Dendritic cell treated with granulocyte-macrophage colony-stimulating factor and Interleukin-4, amounts not matched to agents 40 ng/mL and 50 ng/mL, for 4 days (primary cell): ENCODE measurements around the gene SPEM1.
A peak's percentile ranks its signal among the peaks of the same experiment; 100 is the strongest.

Experiments used
- H3K27ac Mint-ChIP-seq: one replicate; pipeline ENCODE4 v1.8.0; 2022; ENCODE audit warnings: mild to moderate bottlenecking, mixed read lengths
- H3K27me3 Mint-ChIP-seq: one replicate; pipeline ENCODE4 v1.8.0; 2022; ENCODE audit warnings: mild to moderate bottlenecking, mixed read lengths
- H3K36me3 Mint-ChIP-seq: one replicate; pipeline ENCODE4 v1.8.0; 2022; ENCODE audit warnings: low read depth, mixed read lengths
- H3K4me1 Mint-ChIP-seq: one replicate; pipeline ENCODE4 v1.8.0; 2022; ENCODE audit warnings: low read depth, mixed read lengths
- H3K4me3 Mint-ChIP-seq: one replicate; pipeline ENCODE4 v1.8.0; 2022; ENCODE audit warnings: mild to moderate bottlenecking, moderate library complexity, mixed read lengths
- H3K9me3 Mint-ChIP-seq: one replicate; pipeline ENCODE4 v1.8.0; 2022; ENCODE audit warnings: mixed read lengths
- intact Hi-C: fragments of 100-400 bp; cut with micrococcal nuclease; formaldehyde crosslinking; loops from one replicate; pipeline ENCODE4 v1.15.0; 2022

The SPEM1 gene

GRCh38 chr17:7445619-7445968, 25.5 kb downstream of the SPEM1 start:
- peaks cover 86% of the 10 kb centered on the region for H3K27me3 Mint-ChIP-seq
- peak overlapping the region; percentile 20 for H3K27ac Mint-ChIP-seq
- peak overlapping the region; percentile 79 for H3K4me3 Mint-ChIP-seq
- intact Hi-C loops = no loop called here
- no peaks in the 10 kb centered on the region for H3K36me3 Mint-ChIP-seq
- H3K9me3 Mint-ChIP-seq = no peaks in the 10 kb centered on the region
- peaks cover 17% of the 10 kb centered on the region for H3K4me1 Mint-ChIP-seq

GRCh38 chr17:7448461-7448860, 28.3 kb downstream of the SPEM1 start:
- Mint-ChIP-seq H3K4me3 (no peak overlapping the region), H3K9me3 (no peaks in the 10 kb centered on the region), H3K36me3 (no peaks in the 10 kb centered on the region), H3K4me1 (peaks cover 13% of the 10 kb centered on the region), H3K27ac (no peak overlapping the region), H3K27me3 (peaks cover 60% of the 10 kb centered on the region)
- intact Hi-C loops = no loop called here

GRCh38 chr17:7459961-7460545, 39.9 kb downstream of the SPEM1 start:
- Mint-ChIP-seq H3K9me3 (no peaks in the 10 kb centered on the region), H3K27me3 (no peaks in the 10 kb centered on the region), H3K4me3 (no peak overlapping the region), H3K36me3 (peaks cover 51% of the 10 kb centered on the region), H3K27ac (no peak overlapping the region), H3K4me1 (peaks cover 13% of the 10 kb centered on the region)
- intact Hi-C loops = no loop called here

DNA sequence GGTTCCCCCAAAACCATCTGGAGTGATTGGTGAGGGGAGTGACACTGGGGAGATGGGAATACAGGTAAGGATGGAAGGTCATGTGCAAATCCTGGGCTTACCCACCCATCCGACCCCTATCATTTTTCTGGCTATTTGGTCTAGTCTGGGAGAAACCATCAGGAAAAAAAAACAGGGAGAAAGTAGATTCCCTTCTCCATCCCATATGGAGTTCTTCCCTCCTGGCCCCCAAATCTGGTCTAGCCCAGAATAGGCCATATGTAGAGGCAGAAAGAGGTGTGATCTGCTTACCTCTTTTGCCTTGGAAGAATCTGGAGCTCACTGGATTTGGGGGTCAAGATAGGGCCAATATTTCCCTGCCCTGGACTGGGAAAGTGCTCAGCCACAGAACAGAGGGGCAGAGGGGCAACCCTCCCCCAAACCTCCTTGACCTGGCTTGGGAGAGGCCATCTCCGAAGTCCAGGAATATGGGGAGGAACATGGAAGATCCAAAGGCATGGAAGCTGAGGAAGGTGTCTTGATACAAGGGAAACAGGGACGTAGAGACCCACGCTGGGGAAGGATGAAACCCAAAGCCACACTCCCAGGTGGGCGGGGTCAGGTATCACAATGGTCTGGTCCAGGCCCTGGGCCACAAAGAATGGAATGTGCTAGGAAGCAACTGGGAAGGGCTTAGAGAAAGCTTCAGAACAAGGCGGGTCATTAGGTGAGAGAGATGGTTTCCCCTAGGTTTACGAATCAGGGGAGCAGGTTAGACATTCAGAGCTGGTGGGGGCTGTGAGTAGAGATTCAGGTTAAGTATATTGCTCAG, 40.9 kb downstream of the SPEM1 start:
- Mint-ChIP-seq H3K27me3 (no peaks in the 10 kb centered on the region), H3K27ac (peak overlapping the region; percentile 5)

GRCh38 chr17:7462474-7463371, 42.6 kb downstream of the SPEM1 start:
- intact Hi-C loops = no loop called here
- no peak overlapping the region for H3K27ac Mint-ChIP-seq
- peaks cover 65% of the 10 kb centered on the region for H3K36me3 Mint-ChIP-seq
- no peaks in the 10 kb centered on the region for H3K9me3 Mint-ChIP-seq
- H3K4me1 Mint-ChIP-seq = peaks cover 28% of the 10 kb centered on the region
- H3K27me3 Mint-ChIP-seq = no peaks in the 10 kb centered on the region
- no peak overlapping the region for H3K4me3 Mint-ChIP-seq

More for the DNA sequence above, 40.9 kb downstream of the SPEM1 start:
- no peaks in the 10 kb centered on the region for H3K9me3 Mint-ChIP-seq
- peaks cover 52% of the 10 kb centered on the region for H3K36me3 Mint-ChIP-seq
- no peak overlapping the region for H3K4me3 Mint-ChIP-seq
- intact Hi-C loops = no loop called here
- H3K4me1 Mint-ChIP-seq = peaks cover 20% of the 10 kb centered on the region

DNA sequence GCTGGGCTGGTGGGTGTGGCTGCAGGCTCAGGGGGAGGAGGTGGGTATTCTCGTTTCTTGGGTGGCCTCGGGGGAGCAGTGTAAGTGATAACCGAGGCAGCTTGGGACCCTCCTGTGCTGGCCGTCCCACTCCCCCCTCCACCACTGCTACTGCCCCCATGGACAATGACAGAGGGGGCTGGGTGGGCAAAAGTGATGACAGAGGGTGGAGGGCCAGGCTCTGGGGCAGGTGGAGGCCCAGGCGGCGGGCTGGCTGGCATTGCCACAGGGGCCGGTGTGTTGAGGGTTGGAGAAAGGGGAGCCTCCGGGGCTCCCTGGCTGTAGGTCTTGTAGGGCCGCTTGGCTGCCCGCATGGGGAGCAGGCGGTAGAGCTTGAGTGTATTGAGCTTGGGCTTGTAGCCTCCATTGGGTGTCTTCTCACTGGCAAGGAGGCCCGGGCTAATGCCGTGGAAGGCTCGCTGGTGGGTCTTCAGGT, 43.3 kb downstream of the SPEM1 start:
- no peak overlapping the region for H3K4me3 Mint-ChIP-seq
- no peaks in the 10 kb centered on the region for H3K9me3 Mint-ChIP-seq
- H3K4me1 Mint-ChIP-seq = peaks cover 35% of the 10 kb centered on the region
- peaks cover 72% of the 10 kb centered on the region for H3K36me3 Mint-ChIP-seq
- no peaks in the 10 kb centered on the region for H3K27me3 Mint-ChIP-seq
- intact Hi-C loops = no loop called here
- no peak overlapping the region for H3K27ac Mint-ChIP-seq

- intact Hi-C loops = no loop called here
- Mint-ChIP-seq H3K27ac (no peak overlapping the region), H3K4me3 (no peak overlapping the region)
These were observed 44.0 kb downstream of the SPEM1 start for GRCh38 chr17:7464081-7464480.

GRCh38 chr17:7465597-7466275, 45.6 kb downstream of the SPEM1 start:
- intact Hi-C loops = no loop called here
- H3K27me3 Mint-ChIP-seq = no peaks in the 10 kb centered on the region
- H3K4me3 Mint-ChIP-seq = no peak overlapping the region
- H3K4me1 Mint-ChIP-seq = peaks cover 40% of the 10 kb centered on the region
- H3K27ac Mint-ChIP-seq = peak overlapping the region; percentile 87
- peaks cover 78% of the 10 kb centered on the region for H3K36me3 Mint-ChIP-seq
- H3K9me3 Mint-ChIP-seq = no peaks in the 10 kb centered on the region

More at GRCh38 chr17:7464081-7464480, 44.0 kb downstream of the SPEM1 start:
- H3K4me1 Mint-ChIP-seq = peaks cover 40% of the 10 kb centered on the region
- peaks cover 78% of the 10 kb centered on the region for H3K36me3 Mint-ChIP-seq
- H3K27me3 Mint-ChIP-seq = no peaks in the 10 kb centered on the region
- no peaks in the 10 kb centered on the region for H3K9me3 Mint-ChIP-seq

GRCh38 chr17:7466318-7466638, 46.2 kb downstream of the SPEM1 start:
- peak overlapping the region; percentile 35 for H3K4me3 Mint-ChIP-seq
- H3K27me3 Mint-ChIP-seq = no peaks in the 10 kb centered on the region
- peaks cover 73% of the 10 kb centered on the region for H3K36me3 Mint-ChIP-seq
- H3K9me3 Mint-ChIP-seq = no peaks in the 10 kb centered on the region
- intact Hi-C loops = no loop called here
- peaks cover 35% of the 10 kb centered on the region for H3K4me1 Mint-ChIP-seq
- H3K27ac Mint-ChIP-seq = peak overlapping the region; percentile 87

- Mint-ChIP-seq H3K27ac (peak overlapping the region; percentile 87), H3K9me3 (no peaks in the 10 kb centered on the region), H3K4me1 (peaks cover 39% of the 10 kb centered on the region), H3K4me3 (peak overlapping the region; percentile 38), H3K27me3 (no peaks in the 10 kb centered on the region), H3K36me3 (peaks cover 68% of the 10 kb centered on the region)
- intact Hi-C loops = no loop called here
These were observed 46.7 kb downstream of the SPEM1 start for GRCh38 chr17:7466639-7467341.

DNA sequence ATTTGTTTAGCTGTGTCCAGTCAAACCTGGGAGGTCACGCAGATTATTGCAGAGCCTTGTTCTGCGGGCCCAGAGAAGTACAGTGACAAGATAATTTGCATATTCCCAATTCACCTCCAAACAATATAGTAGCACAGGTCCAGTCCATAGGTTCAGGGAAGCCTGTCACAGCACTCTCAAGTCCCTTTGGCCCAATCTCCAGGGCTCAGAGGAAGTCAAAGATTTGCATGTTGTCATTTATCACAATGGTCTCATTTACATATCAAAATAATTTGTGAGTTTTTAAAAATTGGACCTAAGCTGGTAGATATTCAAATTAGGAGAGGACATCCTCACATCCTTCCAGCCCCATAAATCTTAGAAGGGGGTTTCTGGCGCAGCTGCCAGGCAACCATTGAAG, 47.4 kb downstream of the SPEM1 start:
- H3K27me3 Mint-ChIP-seq = no peaks in the 10 kb centered on the region
- no peaks in the 10 kb centered on the region for H3K9me3 Mint-ChIP-seq
- H3K4me3 Mint-ChIP-seq = no peak overlapping the region
- intact Hi-C loops = no loop called here
- peaks cover 61% of the 10 kb centered on the region for H3K36me3 Mint-ChIP-seq
- H3K27ac Mint-ChIP-seq = peak overlapping the region; percentile 87
- H3K4me1 Mint-ChIP-seq = peaks cover 44% of the 10 kb centered on the region

DNA sequence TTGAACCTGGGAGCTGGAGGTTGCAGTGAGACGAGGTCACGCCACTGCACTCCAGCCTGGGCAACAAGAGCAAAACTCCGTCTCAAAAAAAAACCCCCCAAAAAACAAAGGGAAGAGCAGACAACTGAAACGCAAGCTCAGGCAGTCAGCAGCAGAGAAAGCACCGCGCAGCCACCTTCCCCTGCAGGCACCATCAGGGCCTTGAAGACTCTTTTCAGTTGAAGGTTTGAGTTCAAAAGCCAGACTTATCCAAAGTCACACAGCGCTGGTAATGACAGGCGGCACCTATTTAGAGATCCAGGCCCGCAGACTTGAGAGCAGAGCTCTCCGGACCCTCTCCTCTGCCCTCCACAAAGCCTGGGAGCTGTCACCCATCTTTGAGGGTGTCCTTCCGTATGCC, 48.2 kb downstream of the SPEM1 start:
- Mint-ChIP-seq H3K4me3 (no peak overlapping the region), H3K4me1 (peaks cover 44% of the 10 kb centered on the region), H3K27me3 (no peaks in the 10 kb centered on the region), H3K27ac (no peak overlapping the region), H3K9me3 (no peaks in the 10 kb centered on the region), H3K36me3 (peaks cover 53% of the 10 kb centered on the region)
- intact Hi-C loops = no loop called here

DNA sequence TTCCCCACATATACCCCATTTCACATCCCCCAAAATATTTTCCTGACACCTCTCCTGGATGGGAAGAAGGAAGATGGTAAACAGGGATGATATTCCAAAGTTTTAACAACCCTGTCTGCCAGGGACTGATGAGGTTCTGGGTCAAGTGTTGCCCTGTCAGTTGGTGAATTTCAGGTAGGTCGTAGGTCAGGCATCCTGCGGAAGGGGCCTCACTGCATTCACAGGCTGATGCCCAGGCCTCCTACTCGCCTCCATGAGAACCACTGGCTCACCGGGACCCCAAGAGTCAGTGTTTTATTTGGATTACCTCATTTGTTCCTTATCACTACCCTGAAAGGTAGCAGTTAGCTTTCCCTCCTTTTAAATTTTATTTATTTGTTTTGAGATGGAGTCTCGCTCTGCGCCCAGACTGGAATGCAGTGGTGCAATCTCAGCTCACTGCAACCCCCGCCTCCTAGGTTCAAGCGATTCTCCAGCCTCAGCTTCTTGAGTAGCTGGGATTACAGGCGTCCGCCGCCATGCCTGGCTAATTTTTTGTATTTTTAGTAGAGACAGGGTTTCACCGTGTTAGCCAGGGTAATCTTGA, 48.8 kb downstream of the SPEM1 start:
- H3K27me3 Mint-ChIP-seq = no peaks in the 10 kb centered on the region
- peaks cover 44% of the 10 kb centered on the region for H3K4me1 Mint-ChIP-seq
- intact Hi-C loops = no loop called here
- H3K4me3 Mint-ChIP-seq = no peak overlapping the region
- H3K27ac Mint-ChIP-seq = no peak overlapping the region
- no peaks in the 10 kb centered on the region for H3K9me3 Mint-ChIP-seq
- H3K36me3 Mint-ChIP-seq = peaks cover 47% of the 10 kb centered on the region
